OCI-LY7 (cell line): Measurements from ENCODE around the gene NELFA. TPM values are rescaled to one million over a fixed set of nuclear protein-coding genes. Genes with fewer than 3 reads are reported as not detected.
"Not testable (repeated sequence)": the region's sequence is repeated elsewhere in the genome, so short reads cannot be mapped to it uniquely, and the experiment has no call there.

ENCODE experiments used
- BruUV-seq: library from RNA; stranded (reverse); fragments of 400-500 nt; replicated peaks from 2 replicates; lab custom pipeline; 2021; lab: Mats Ljungman, UMichigan
- CTCF ChIA-PET: fragments of 300-600 bp; sonication (Branson Sonifier 250); formaldehyde crosslinking; loops from one replicate; lab custom pipeline; 2022; ENCODE audit warnings: antibody characterized with exemption; ENCODE audit not compliant: unreplicated experiment; lab: Charles Lee
- POLR2A ChIA-PET: fragments of 300-600 bp; sonication (Branson Sonifier 250); formaldehyde crosslinking; loops from one replicate; lab custom pipeline; 2022; ENCODE audit warnings: antibody characterized with exemption; lab: Charles Lee
- DNase-seq: peaks from one replicate; pipeline ENCODE4 v3.0.0-alpha.2; 2015; ENCODE audit warnings: low spot score
- H2AFZ ChIP-seq: fragments of 200-600 bp; sonication (generic), shearing (Covaris generic); 2 replicates; pipeline ENCODE4 v1.6.1; 2014; ENCODE audit warnings: mild to moderate bottlenecking, antibody characterized with exemption, low read length, moderate library complexity
- H3K27ac ChIP-seq: fragments of 200-600 bp; sonication (generic); 2 replicates; pipeline ENCODE4 v1.5.1; 2014; ENCODE audit warnings: mixed run types, low read depth, mild to moderate bottlenecking, moderate library complexity, low read length, inconsistent platforms; ENCODE audit not compliant: poor library complexity, severe bottlenecking
- H3K36me3 ChIP-seq: fragments of 200-600 bp; sonication (generic); 2 replicates; pipeline ENCODE4 v1.6.1; 2014; ENCODE audit warnings: mild to moderate bottlenecking, antibody characterized with exemption, low read length, moderate library complexity, mixed read lengths; ENCODE audit not compliant: insufficient read depth
- H3K4me1 ChIP-seq: fragments of 200-600 bp; sonication (generic); 2 replicates; pipeline ENCODE4 v1.5.1; 2014; ENCODE audit warnings: mild to moderate bottlenecking, low read length; ENCODE audit not compliant: insufficient read depth, poor library complexity, severe bottlenecking
- H3K4me2 ChIP-seq: fragments of 200-600 bp; sonication (generic); 2 replicates; pipeline ENCODE4 v1.6.1; 2014; ENCODE audit warnings: mild to moderate bottlenecking, low read length
- H3K4me3 ChIP-seq: fragments of 200-600 bp; sonication (generic); 2 replicates; pipeline ENCODE4 v1.5.1; 2014; ENCODE audit warnings: mild to moderate bottlenecking, low read depth, low read length; ENCODE audit not compliant: poor library complexity, severe bottlenecking
- H3K79me2 ChIP-seq: fragments of 200-600 bp; sonication (generic); 2 replicates; pipeline ENCODE4 v1.6.1; 2016; ENCODE audit warnings: low read depth, mild to moderate bottlenecking, low read length, moderate library complexity, mixed read lengths; ENCODE audit not compliant: insufficient read depth
- H3K9me2 ChIP-seq: fragments of 200-600 bp; sonication (generic); 2 replicates; pipeline ENCODE4 v1.6.1; 2016; ENCODE audit warnings: mild to moderate bottlenecking, low read length, mixed read lengths; ENCODE audit not compliant: insufficient read depth
- H3K9me3 ChIP-seq: fragments of 200-600 bp; sonication (generic); 2 replicates; pipeline ENCODE4 v1.6.1; 2014; ENCODE audit warnings: mild to moderate bottlenecking, mixed run types, low read length, mixed read lengths
- H4K20me1 ChIP-seq: fragments of 200-600 bp; sonication (generic); 2 replicates; pipeline ENCODE4 v1.6.1; 2014; ENCODE audit warnings: mild to moderate bottlenecking, antibody characterized with exemption, low read length, moderate library complexity, mixed read lengths; ENCODE audit not compliant: insufficient read depth
- EZH2phosphoT487 ChIP-seq: fragments of 200-600 bp; sonication (generic); IDR thresholded peaks from 2 replicates; pipeline ENCODE4 v1.6.1; 2018; ENCODE audit warnings: low read depth, borderline replicate concordance, mild to moderate bottlenecking, mixed run types, antibody characterized with exemption, low read length, moderate library complexity, mixed read lengths
- intact Hi-C: fragments of 100-400 bp; cut with micrococcal nuclease; formaldehyde crosslinking; loops from one replicate; pipeline ENCODE4 v1.10.0; 2022; ENCODE audit not compliant: unreplicated experiment
- total RNA-seq, 2 experiments: library from RNA; depleted of rRNA in 1 of 2; stranded (reverse); fragments of >200 nt in 1 of 2; shearing (Covaris generic) in 1 of 2; gene quantifications; 2 replicates each; pipeline ENCODE4 v1.2.3, GENCODE V29; 2014 to 2022
- TF ChIP-seq, protein P1 (sequence below): fragments of 200-600 bp; sonication (generic); conservative IDR thresholded peaks from 2 replicates; pipeline ENCODE4 v1.5.1; 2014; ENCODE audit warnings: mild to moderate bottlenecking, antibody characterized with exemption, low read length, moderate library complexity, mixed read lengths

The NELFA gene
- total RNA-seq, 2 experiments from 2014 or later = 45.5 to 45.7 TPM

DNA sequence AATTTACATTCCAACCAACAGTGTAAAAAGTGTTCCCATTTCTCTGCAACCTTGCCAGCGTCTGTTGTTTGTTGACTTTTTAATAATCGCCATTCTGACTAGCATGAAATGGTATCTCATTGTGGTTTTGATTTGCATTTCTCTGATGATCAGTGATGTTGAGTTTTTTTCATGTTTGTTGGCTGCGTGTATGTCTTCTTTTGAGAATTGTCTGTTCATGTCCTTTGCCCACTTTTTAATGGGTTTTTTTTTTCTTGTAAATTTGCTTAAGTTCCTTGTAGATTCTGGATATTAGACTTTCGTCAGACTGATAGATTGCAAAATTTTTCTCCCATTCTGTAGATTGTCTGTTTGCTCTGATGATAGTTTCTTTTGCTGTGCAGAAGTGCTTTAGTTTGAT, 18.3 kb upstream of the NELFA start:
- H3K27ac ChIP-seq, H3K4me1 ChIP-seq, H3K36me3 ChIP-seq, H3K4me3 ChIP-seq, BruUV-seq, POLR2A ChIA-PET, H4K20me1 ChIP-seq, CTCF ChIA-PET, H3K9me3 ChIP-seq, H2AFZ ChIP-seq, DNase-seq, H3K9me2 ChIP-seq, H3K79me2 ChIP-seq, H3K4me2 ChIP-seq, intact Hi-C loops: not testable (repeated sequence)

DNA sequence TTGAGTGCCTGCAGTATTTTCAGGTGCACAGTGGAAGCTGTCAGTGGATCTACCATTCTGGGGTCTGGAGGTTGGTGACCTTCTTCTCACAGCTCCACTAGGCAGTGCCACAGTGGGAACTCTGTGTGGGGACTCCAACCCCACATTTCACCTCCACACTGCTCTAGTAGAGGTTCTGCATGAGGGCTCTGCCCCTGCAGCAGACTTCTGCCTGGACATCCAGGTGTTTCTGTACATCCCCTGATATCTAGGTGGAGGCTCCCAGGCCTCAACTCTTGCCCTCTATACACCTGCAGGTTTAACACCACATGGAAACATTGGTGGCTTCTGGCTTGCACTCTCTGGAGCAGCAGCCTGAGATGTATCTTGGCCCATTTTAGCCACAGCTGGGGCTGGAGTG, 17.0 kb upstream of the NELFA start:
- POLR2A ChIA-PET = no interaction called here
- peaks cover 5% of the 10 kb centered on the region; the same call in 1 of the 2 replicates for H3K9me3 ChIP-seq

DNA sequence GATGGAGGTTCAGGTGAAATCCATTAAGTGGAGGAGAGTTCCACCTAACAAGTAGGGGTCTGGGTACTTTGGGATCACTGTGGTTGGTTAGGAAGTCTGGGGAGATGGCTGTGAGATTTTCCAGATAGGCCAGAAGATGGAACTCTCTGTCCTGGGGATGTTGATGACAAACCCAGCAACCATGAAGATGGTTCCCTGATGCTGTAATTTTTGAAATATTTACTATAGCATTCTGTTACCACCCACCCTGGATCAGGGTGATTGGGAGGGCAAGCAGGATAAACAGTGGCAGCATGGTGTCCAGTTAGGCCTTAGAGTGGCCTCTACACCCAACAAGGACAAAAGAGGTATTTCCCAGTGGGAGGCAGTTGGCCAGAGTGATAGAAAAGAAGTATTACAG, 15.9 kb upstream of the NELFA start:
- Histone ChIP-seq H3K9me3 (peaks cover 5% of the 10 kb centered on the region; the same call in 1 of the 2 replicates), H3K4me1 (no peaks in the 10 kb centered on the region), H3K9me2 (no peaks in the 10 kb centered on the region), H3K79me2 (no peaks in the 10 kb centered on the region), H3K4me3 (no peak overlapping the region), H3K36me3 (no peaks in the 10 kb centered on the region), H3K4me2 (no peak overlapping the region), H3K27ac (no peak overlapping the region), H4K20me1 (no peaks in the 10 kb centered on the region), H2AFZ (no peak overlapping the region)
- DNase-seq = no peak
- CTCF ChIA-PET = interaction anchor here (0.5 kb wide), 1 partner anchor 165 kb away, joined by 3 read pairs; no protein-coding TSS in a partner anchor
- POLR2A ChIA-PET = no interaction called here
- intact Hi-C loops = no loop called here
- no TSS peak for BruUV-seq
- no peak for TF ChIP-seq EZH2phosphoT487

More for the DNA sequence above, 17.0 kb upstream of the NELFA start:
- DNase-seq = no peak
- H2AFZ ChIP-seq = no peak overlapping the region
- H3K4me1 ChIP-seq = no peaks in the 10 kb centered on the region
- TF ChIP-seq, protein P1, sequence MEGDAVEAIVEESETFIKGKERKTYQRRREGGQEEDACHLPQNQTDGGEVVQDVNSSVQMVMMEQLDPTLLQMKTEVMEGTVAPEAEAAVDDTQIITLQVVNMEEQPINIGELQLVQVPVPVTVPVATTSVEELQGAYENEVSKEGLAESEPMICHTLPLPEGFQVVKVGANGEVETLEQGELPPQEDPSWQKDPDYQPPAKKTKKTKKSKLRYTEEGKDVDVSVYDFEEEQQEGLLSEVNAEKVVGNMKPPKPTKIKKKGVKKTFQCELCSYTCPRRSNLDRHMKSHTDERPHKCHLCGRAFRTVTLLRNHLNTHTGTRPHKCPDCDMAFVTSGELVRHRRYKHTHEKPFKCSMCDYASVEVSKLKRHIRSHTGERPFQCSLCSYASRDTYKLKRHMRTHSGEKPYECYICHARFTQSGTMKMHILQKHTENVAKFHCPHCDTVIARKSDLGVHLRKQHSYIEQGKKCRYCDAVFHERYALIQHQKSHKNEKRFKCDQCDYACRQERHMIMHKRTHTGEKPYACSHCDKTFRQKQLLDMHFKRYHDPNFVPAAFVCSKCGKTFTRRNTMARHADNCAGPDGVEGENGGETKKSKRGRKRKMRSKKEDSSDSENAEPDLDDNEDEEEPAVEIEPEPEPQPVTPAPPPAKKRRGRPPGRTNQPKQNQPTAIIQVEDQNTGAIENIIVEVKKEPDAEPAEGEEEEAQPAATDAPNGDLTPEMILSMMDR = no peak
- TF ChIP-seq EZH2phosphoT487 = no peak
- BruUV-seq = no TSS peak
- CTCF ChIA-PET = no interaction called here
- no peaks in the 10 kb centered on the region for H3K36me3 ChIP-seq
- intact Hi-C loops = no loop called here
- H3K4me2 ChIP-seq = no peak overlapping the region
- H3K4me3 ChIP-seq = no peak overlapping the region
- no peaks in the 10 kb centered on the region for H3K79me2 ChIP-seq
- H3K9me2 ChIP-seq = no peaks in the 10 kb centered on the region
- H4K20me1 ChIP-seq = no peaks in the 10 kb centered on the region
- H3K27ac ChIP-seq = no peak overlapping the region

DNA sequence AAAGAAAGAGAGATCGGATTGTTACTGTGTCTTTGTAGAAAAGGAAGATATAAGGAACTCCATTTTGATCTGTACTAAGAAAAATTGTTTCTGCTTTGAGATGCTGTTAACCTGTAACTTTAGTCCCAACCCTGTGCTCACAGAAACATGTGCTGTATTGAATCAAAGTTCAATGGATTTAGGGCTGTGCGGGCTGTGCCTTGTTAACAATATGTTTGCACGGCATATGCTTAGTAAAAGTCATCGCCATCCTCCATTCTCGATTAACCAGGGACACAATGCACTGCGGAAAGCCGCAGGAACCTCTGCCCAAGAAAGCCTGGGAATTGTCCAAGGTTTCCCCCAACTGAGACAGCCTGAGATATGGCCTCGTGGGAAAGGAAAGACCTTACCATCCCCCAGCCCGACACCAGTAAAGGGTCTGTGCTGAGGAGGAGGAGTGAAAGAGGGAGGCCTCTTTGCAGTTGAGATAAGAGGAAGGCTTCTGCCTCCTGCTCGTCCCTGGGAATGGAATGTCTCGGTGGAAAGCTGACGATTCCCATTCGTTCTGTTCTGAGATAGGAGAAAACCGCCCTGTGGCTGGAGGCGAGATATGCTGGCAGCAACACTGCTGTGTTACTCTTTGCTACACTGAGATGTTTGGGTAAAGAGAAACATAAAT, 12.7 kb upstream of the NELFA start:
- H2AFZ ChIP-seq, H4K20me1 ChIP-seq, DNase-seq, CTCF ChIA-PET, H3K36me3 ChIP-seq, H3K4me2 ChIP-seq, H3K27ac ChIP-seq, BruUV-seq, H3K4me3 ChIP-seq, H3K9me3 ChIP-seq, H3K9me2 ChIP-seq, H3K4me1 ChIP-seq, intact Hi-C loops, H3K79me2 ChIP-seq: not testable (repeated sequence)
- POLR2A ChIA-PET = interaction anchor here (0.5 kb wide), 1 partner anchor 292 kb away, joined by 3 read pairs; no protein-coding TSS in a partner anchor
